HepG2 (cell line): Measurements from ENCODE around the gene NUP58. TPM values are rescaled to one million over a fixed set of nuclear protein-coding genes. Genes with fewer than 3 reads are reported as not detected.
A peak's percentile ranks its signal among the peaks of the same experiment; 100 is the strongest.

ENCODE experiments used
- ARID2 ChIP-seq: sonication (generic); formaldehyde crosslinking; IDR thresholded peaks from 2 replicates; pipeline ENCODE4 v1.8.1; 2022; ENCODE audit warnings: mild to moderate bottlenecking, missing genetic modification reagents, borderline replicate concordance
- BORCS8-MEF2B ChIP-seq: sonication (generic); formaldehyde crosslinking; IDR thresholded peaks from 2 replicates; pipeline ENCODE4 v1.8.0; 2022; ENCODE audit warnings: mild to moderate bottlenecking, missing genetic modification reagents
- CBX5 ChIP-seq: sonication (generic); formaldehyde crosslinking; IDR thresholded peaks from 2 replicates; pipeline ENCODE4 v1.4.0; 2020; ENCODE audit warnings: missing genetic modification reagents, borderline replicate concordance
- CHD4 ChIP-seq: fragments of 200-600 bp; sonication (generic); IDR thresholded peaks from 2 replicates; pipeline ENCODE4 v1.7.0; 2017; ENCODE audit warnings: mild to moderate bottlenecking, low read length, borderline replicate concordance
- DNMT3B ChIP-seq: conservative IDR thresholded peaks from 2 replicates; pipeline ENCODE4 v1.6.1; 2016; ENCODE audit warnings: missing biosample characterization, control low read depth
- JUN ChIP-seq: sonication (generic); formaldehyde crosslinking; IDR thresholded peaks from 2 replicates; pipeline ENCODE4 v1.4.0; 2020; ENCODE audit warnings: mild to moderate bottlenecking, missing genetic modification reagents
- MZF1 ChIP-seq: sonication (generic); formaldehyde crosslinking; IDR thresholded peaks from 2 replicates; pipeline ENCODE4 v1.8.1; 2023; ENCODE audit warnings: mild to moderate bottlenecking, missing genetic modification reagents, borderline replicate concordance
- REPIN1 ChIP-seq: sonication (generic); formaldehyde crosslinking; IDR thresholded peaks from 2 replicates; pipeline ENCODE4 v1.8.0; 2022; ENCODE audit warnings: missing genetic modification reagents, low read depth, mild to moderate bottlenecking, borderline replicate concordance
- TRIM24 ChIP-seq: sonication (generic); formaldehyde crosslinking; IDR thresholded peaks from 2 replicates; pipeline ENCODE4 v1.8.0; 2022; ENCODE audit warnings: mild to moderate bottlenecking, missing genetic modification reagents
- U2AF1 ChIP-seq: fragments of 200-400 bp; formaldehyde crosslinking; optimal IDR thresholded peaks from 2 replicates; pipeline ENCODE3; 2017; ENCODE audit warnings: mild to moderate bottlenecking, low read depth, low read length
- YY1 ChIP-seq: IDR thresholded peaks from 2 replicates; pipeline ENCODE4 v1.6.1; 2011; ENCODE audit warnings: low read length, low read depth, moderate library complexity, mild to moderate bottlenecking; ENCODE audit not compliant: insufficient read depth, insufficient replicate concordance
- ZFP62 ChIP-seq: sonication (generic); formaldehyde crosslinking; IDR thresholded peaks from 2 replicates; pipeline ENCODE4 v1.4.0; 2020; ENCODE audit warnings: missing genetic modification reagents
- ZNF34 ChIP-seq: sonication (generic); formaldehyde crosslinking; IDR thresholded peaks from 2 replicates; pipeline ENCODE4 v1.4.0; 2020; ENCODE audit warnings: mild to moderate bottlenecking, missing genetic modification reagents, borderline replicate concordance
- polyA plus RNA-seq, 8 experiments: library from polyadenylated mRNA; depleted of rRNA in 3 of 8; stranded (reverse) in 7 of 8; unstranded in 1 of 8; fragments of >200 nt; fragmentation: Illumina TruSeq in 4 of 8; extraction: Trizol in 4 of 8; gene quantifications; 2 replicates each; pipeline versions ENCODE4 v1.2.1 to v1.2.3, GENCODE V29; 2011 to 2016; ENCODE audit warnings: low read depth in 4 of 8, missing spikeins in 1 of 8, mixed read lengths in 1 of 8; ENCODE audit not compliant: insufficient read depth in 1 of 8
- total RNA-seq, 5 experiments: library from RNA; depleted of rRNA; stranded (reverse); fragments of >200 nt; fragmentation: Illumina TruSeq; extraction: Trizol; gene quantifications; 2 replicates each; pipeline ENCODE4 v1.2.3, GENCODE V29; 2016; ENCODE audit warnings: low read depth in 1 of 5
- TF ChIP-seq, protein P1 (sequence below): sonication (generic); formaldehyde crosslinking; IDR thresholded peaks from 2 replicates; pipeline ENCODE4 v1.4.0; 2020; ENCODE audit warnings: missing genetic modification reagents, borderline replicate concordance
- TF ChIP-seq, protein P2 (sequence below): sonication (generic); formaldehyde crosslinking; IDR thresholded peaks from 2 replicates; pipeline ENCODE4 v1.5.0; 2020; ENCODE audit warnings: mild to moderate bottlenecking, missing genetic modification reagents
- TF ChIP-seq, protein P3 (sequence below): sonication (generic); formaldehyde crosslinking; IDR thresholded peaks from 2 replicates; pipeline ENCODE4 v1.4.0; 2020; ENCODE audit warnings: missing genetic modification reagents, mild to moderate bottlenecking, borderline replicate concordance
- TF ChIP-seq, protein P4 (sequence below): sonication (generic); formaldehyde crosslinking; IDR thresholded peaks from 2 replicates; pipeline ENCODE4 v1.8.0; 2022; ENCODE audit warnings: missing genetic modification reagents, mild to moderate bottlenecking, moderate library complexity, borderline replicate concordance

Gene NUP58
- total and polyA plus RNA-seq, 2 of the 13 experiments (the other 11 are each of a cell fraction or from before 2014, with no cell fraction given) = 45.4 to 46.5 TPM

DNA sequence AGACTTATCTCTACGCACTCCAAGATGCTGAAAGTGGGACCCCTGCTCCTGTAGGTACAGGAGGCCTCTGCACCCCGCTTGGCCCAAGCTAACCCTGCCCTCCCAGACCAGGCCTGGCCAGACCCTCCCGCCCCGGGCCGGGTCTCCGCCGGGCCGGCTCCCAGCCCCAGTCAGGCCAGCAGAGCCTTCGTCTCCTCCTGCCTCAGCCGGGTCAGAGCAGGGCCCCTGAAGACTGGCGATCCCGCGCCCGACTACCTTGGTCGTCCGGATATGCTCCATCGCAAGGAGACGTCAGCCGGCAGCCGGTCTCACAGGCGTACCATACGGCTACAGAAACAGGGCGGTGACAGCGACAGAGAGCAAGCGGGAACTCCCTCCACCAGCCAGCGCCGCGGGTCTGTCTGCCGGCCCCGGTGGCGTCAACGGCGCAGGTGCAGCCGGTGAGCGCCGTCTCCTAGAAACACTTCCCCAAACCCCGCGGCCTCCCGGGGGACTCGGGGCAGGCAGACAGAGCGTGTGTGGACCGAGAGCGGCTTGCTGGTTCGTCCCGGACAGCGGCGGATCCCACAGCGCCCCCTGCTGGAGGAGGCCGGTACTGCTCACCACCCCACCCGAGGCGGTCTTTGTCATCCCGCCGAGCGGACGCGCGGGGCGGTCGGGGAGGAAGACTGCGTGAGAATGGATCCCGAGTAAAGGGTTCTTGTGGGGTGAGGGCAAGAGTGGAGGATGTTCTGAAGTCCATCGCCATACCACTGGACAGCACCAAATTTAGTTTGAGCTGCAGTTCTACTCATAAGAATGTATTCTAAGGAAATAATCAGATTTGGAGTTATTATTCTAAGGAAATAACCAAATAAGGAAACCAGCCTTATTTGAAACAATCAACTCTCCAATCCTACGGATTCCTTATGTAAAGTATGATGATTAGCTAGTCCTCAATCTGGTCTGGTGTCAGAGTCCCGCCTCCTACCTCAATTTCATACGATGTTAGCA is 14.2 kb upstream of the NUP58 start, which contains the start of gene MTMR6 (continued):
- TF ChIP-seq, protein P1, sequence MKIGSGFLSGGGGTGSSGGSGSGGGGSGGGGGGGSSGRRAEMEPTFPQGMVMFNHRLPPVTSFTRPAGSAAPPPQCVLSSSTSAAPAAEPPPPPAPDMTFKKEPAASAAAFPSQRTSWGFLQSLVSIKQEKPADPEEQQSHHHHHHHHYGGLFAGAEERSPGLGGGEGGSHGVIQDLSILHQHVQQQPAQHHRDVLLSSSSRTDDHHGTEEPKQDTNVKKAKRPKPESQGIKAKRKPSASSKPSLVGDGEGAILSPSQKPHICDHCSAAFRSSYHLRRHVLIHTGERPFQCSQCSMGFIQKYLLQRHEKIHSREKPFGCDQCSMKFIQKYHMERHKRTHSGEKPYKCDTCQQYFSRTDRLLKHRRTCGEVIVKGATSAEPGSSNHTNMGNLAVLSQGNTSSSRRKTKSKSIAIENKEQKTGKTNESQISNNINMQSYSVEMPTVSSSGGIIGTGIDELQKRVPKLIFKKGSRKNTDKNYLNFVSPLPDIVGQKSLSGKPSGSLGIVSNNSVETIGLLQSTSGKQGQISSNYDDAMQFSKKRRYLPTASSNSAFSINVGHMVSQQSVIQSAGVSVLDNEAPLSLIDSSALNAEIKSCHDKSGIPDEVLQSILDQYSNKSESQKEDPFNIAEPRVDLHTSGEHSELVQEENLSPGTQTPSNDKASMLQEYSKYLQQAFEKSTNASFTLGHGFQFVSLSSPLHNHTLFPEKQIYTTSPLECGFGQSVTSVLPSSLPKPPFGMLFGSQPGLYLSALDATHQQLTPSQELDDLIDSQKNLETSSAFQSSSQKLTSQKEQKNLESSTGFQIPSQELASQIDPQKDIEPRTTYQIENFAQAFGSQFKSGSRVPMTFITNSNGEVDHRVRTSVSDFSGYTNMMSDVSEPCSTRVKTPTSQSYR (CRISPR knock-in tag) = no peak
- TF ChIP-seq YY1 = peak; percentile 63
- no peak for TF ChIP-seq CHD4
- peak; percentile 22; the same call in 1 of the 2 replicates for TF ChIP-seq BORCS8-MEF2B (CRISPR knock-in tag)
- TF ChIP-seq ARID2 (CRISPR knock-in tag) = no peak
- peak; percentile 71 for TF ChIP-seq REPIN1 (CRISPR knock-in tag)
- TF ChIP-seq, protein P2, sequence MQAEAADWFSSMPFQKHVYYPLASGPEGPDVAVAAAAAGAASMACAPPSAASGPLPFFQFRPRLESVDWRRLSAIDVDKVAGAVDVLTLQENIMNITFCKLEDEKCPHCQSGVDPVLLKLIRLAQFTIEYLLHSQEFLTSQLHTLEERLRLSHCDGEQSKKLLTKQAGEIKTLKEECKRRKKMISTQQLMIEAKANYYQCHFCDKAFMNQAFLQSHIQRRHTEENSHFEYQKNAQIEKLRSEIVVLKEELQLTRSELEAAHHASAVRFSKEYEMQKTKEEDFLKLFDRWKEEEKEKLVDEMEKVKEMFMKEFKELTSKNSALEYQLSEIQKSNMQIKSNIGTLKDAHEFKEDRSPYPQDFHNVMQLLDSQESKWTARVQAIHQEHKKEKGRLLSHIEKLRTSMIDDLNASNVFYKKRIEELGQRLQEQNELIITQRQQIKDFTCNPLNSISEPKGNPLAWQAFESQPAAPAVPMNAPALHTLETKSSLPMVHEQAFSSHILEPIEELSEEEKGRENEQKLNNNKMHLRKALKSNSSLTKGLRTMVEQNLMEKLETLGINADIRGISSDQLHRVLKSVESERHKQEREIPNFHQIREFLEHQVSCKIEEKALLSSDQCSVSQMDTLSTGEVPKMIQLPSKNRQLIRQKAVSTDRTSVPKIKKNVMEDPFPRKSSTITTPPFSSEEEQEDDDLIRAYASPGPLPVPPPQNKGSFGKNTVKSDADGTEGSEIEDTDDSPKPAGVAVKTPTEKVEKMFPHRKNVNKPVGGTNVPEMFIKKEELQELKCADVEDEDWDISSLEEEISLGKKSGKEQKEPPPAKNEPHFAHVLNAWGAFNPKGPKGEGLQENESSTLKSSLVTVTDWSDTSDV (CRISPR knock-in tag) = no peak; the same call in 1 of the 2 replicates
- TF ChIP-seq, protein P3, sequence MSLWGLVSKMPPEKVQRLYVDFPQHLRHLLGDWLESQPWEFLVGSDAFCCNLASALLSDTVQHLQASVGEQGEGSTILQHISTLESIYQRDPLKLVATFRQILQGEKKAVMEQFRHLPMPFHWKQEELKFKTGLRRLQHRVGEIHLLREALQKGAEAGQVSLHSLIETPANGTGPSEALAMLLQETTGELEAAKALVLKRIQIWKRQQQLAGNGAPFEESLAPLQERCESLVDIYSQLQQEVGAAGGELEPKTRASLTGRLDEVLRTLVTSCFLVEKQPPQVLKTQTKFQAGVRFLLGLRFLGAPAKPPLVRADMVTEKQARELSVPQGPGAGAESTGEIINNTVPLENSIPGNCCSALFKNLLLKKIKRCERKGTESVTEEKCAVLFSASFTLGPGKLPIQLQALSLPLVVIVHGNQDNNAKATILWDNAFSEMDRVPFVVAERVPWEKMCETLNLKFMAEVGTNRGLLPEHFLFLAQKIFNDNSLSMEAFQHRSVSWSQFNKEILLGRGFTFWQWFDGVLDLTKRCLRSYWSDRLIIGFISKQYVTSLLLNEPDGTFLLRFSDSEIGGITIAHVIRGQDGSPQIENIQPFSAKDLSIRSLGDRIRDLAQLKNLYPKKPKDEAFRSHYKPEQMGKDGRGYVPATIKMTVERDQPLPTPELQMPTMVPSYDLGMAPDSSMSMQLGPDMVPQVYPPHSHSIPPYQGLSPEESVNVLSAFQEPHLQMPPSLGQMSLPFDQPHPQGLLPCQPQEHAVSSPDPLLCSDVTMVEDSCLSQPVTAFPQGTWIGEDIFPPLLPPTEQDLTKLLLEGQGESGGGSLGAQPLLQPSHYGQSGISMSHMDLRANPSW (CRISPR knock-in tag) = no peak
- no peak for TF ChIP-seq U2AF1
- no peak for TF ChIP-seq ZFP62 (CRISPR knock-in tag)
- peak; percentile 45; the same call in 1 of the 2 replicates for TF ChIP-seq JUN (CRISPR knock-in tag)
- TF ChIP-seq DNMT3B (CRISPR knock-in tag) = no peak; the same call in 1 of the 2 replicates
- TF ChIP-seq ZNF34 (CRISPR knock-in tag) = no peak
- peak; percentile 39; the same call in 1 of the 2 replicates for TF ChIP-seq CBX5 (CRISPR knock-in tag)
- TF ChIP-seq MZF1 (CRISPR knock-in tag) = no peak
- no peak for TF ChIP-seq TRIM24
- TF ChIP-seq, protein P4, sequence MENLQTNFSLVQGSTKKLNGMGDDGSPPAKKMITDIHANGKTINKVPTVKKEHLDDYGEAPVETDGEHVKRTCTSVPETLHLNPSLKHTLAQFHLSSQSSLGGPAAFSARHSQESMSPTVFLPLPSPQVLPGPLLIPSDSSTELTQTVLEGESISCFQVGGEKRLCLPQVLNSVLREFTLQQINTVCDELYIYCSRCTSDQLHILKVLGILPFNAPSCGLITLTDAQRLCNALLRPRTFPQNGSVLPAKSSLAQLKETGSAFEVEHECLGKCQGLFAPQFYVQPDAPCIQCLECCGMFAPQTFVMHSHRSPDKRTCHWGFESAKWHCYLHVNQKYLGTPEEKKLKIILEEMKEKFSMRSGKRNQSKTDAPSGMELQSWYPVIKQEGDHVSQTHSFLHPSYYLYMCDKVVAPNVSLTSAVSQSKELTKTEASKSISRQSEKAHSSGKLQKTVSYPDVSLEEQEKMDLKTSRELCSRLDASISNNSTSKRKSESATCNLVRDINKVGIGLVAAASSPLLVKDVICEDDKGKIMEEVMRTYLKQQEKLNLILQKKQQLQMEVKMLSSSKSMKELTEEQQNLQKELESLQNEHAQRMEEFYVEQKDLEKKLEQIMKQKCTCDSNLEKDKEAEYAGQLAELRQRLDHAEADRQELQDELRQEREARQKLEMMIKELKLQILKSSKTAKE (CRISPR knock-in tag) = no peak
